Measurements from ENCODE around the gene MFRP. TPM values are rescaled to one million over a fixed set of nuclear protein-coding genes. Genes with fewer than 3 reads are reported as not detected.

MFRP gene
- total and polyA plus RNA-seq, 9 of the 15 experiments (the other 6 are each of a cell fraction or from before 2014, with no cell fraction given): not detected

GRCh38 chr11:119368121-119369034 lies 21.9 kb upstream of the MFRP start (continued):
- TF ChIP-seq GATAD2A (IDR thresholded peaks at IDR 0.05) (0 out of 2 replicates have a peak, but pooled peaks have one; percentile 37), ELF4 (CRISPR knock-in tag; IDR thresholded peaks at IDR 0.05) (no peak), TCFL5 (CRISPR knock-in tag; conservative IDR thresholded peaks at IDR 0.05) (no peak), ZNF140 (CRISPR knock-in tag; IDR thresholded peaks at IDR 0.05) (no peak), HDAC6 (IDR thresholded peaks at IDR 0.05; ENCODE audit: low read depth, low read length) (no peak), SP1 (CRISPR knock-in tag; IDR thresholded peaks at IDR 0.05) (no peak), CLOCK (CRISPR knock-in tag; IDR thresholded peaks at IDR 0.05; ENCODE audit: borderline replicate concordance) (no peak), YY1 (IDR thresholded peaks at IDR 0.05; ENCODE audit: borderline replicate concordance in 1 of 3, control insufficient read depth in 1 of 3, extremely low read depth in 1 of 3, insufficient read depth in 3 of 3, insufficient read length in 1 of 3, insufficient replicate concordance in 2 of 3, low read depth in 1 of 3, low read length in 2 of 3) (no peak), RBM14 (IDR thresholded peaks at IDR 0.05; ENCODE audit: borderline replicate concordance, insufficient read depth, low read depth, low read length) (no peak), FUS (optimal IDR thresholded peaks at IDR 0.05; ENCODE audit: low read depth, low read length) (no peak), NFIC (IDR thresholded peaks at IDR 0.05) (peak; percentile 54), ZNF124 (CRISPR knock-in tag; IDR thresholded peaks at IDR 0.05) (no peak), ZNF121 (CRISPR knock-in tag; conservative IDR thresholded peaks at IDR 0.05) (no peak), TAF7 (tag; IDR thresholded peaks at IDR 0.05) (no peak), SRSF1 (IDR thresholded peaks at IDR 0.05; ENCODE audit: low read depth, low read length) (no peak), SIN3A (IDR thresholded peaks at IDR 0.05; ENCODE audit: borderline replicate concordance in 2 of 2, control insufficient read depth in 1 of 2, low read depth in 2 of 2, low read length in 2 of 2) (peak; percentile 74 to 78; a peak in 2 of 4 replicates), ZNF785 (CRISPR knock-in tag; IDR thresholded peaks at IDR 0.05) (no peak), KAT2B (IDR thresholded peaks at IDR 0.05; ENCODE audit: low read depth, low read length) (no peak), SMARCA4 (IDR thresholded peaks at IDR 0.05) (peak; percentile 45; the same call in 1 of the 2 replicates), DPF2 (IDR thresholded peaks at IDR 0.05) (peak; percentile 77), MIER1 (IDR thresholded peaks at IDR 0.05; ENCODE audit: low read depth) (no peak), CREB3L1 (IDR thresholded peaks at IDR 0.05; ENCODE audit: borderline replicate concordance, low read depth) (no peak), SMAD1 (IDR thresholded peaks at IDR 0.05; ENCODE audit: low read depth, low read length, partially characterized antibody) (peak; percentile 54)
- TF ChIP-seq, protein P1, sequence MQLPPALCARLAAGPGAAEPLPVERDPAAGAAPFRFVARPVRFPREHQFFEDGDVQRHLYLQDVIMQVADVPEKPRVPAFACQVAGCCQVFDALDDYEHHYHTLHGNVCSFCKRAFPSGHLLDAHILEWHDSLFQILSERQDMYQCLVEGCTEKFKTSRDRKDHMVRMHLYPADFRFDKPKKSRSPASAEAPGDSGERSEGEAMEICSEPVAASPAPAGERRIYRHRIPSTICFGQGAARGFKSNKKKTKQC (CRISPR knock-in tag; IDR thresholded peaks at IDR 0.05): no peak

All from K562 (cell line).